Right atrium auricular region (tissue), 2 donors: ENCODE measurements around the gene AKAP11. TPM values are rescaled to one million over a fixed set of nuclear protein-coding genes. Genes with fewer than 3 reads are reported as not detected.

Experiments
- DNase-seq: peaks from one replicate; pipeline ENCODE4 v3.0.0-alpha.2; 2019; ENCODE audit warnings: low spot score
- H3K27ac ChIP-seq, 2 donors: fragments of 200-600 bp; sonication (generic); 1 replicate in 1 of 2; 2 replicates in 1 of 2; pipeline ENCODE4 v1.5.1; 2016 to 2019
- H3K27me3 ChIP-seq, 2 donors: fragments of 200-600 bp; sonication (generic); one replicate each; pipeline versions ENCODE4 v1.5.1 to v1.6.0; 2017 to 2019
- H3K36me3 ChIP-seq: fragments of 200-600 bp; sonication (generic); one replicate; pipeline ENCODE4 v1.5.1; 2016
- H3K4me1 ChIP-seq, 2 donors: fragments of 200-600 bp; sonication (generic); one replicate each; pipeline versions ENCODE4 v1.5.1 to v1.6.0; 2017 to 2019
- H3K4me3 ChIP-seq, 2 donors: fragments of 200-600 bp; sonication (generic); 1 replicate in 1 of 2; 2 replicates in 1 of 2; pipeline ENCODE4 v1.5.1; 2017 to 2019; ENCODE audit warnings: mild to moderate bottlenecking in 1 of 2, moderate library complexity in 1 of 2
- H3K9me3 ChIP-seq, 2 donors: fragments of 200-600 bp; sonication (generic); one replicate each; pipeline ENCODE4 v1.5.1; 2019
- CTCF ChIP-seq, 2 donors: fragments of 200-600 bp; sonication (generic); IDR thresholded peaks; one replicate each; pipeline ENCODE4 v1.5.1; 2019; ENCODE audit warnings: antibody characterized with exemption in 2 of 2
- total RNA-seq, 2 donors: library from RNA; depleted of rRNA; stranded (reverse); fragments of >200 nt; gene quantifications; one replicate each; pipeline ENCODE4 v1.1.0, GENCODE V29; 2016

Gene AKAP11
- total RNA-seq, 2 donors from 2014 or later = 24.2 to 30.4 TPM

DNA sequence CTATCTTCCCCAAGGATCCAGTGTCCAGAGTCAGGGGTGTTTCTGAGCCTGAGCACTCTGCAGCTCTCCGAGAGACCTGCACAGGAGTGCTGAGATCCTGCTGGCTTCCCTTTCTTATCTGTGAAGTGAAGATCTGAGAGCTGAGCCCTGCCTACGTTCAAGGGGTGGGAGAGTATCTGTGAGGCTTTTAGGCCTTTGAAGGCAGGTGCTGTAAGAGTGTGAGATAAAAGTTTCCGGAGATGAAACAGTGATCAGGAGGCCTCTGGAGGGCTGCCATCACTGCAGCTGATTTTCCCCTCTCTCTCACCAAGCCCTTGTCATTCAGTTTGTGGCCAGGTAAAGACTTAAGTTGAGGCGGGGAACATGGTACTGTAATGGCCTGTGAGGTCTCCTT is 83.1 kb downstream of the AKAP11 start:
- DNase-seq = no peak
- no peak overlapping the region for H3K4me3 ChIP-seq
- TF ChIP-seq CTCF (IDR thresholded peaks at IDR 0.05) = no peak
- H3K36me3 ChIP-seq = no peaks in the 10 kb centered on the region
- H3K9me3 ChIP-seq = no peaks in the 10 kb centered on the region
- no peaks in the 10 kb centered on the region for H3K4me1 ChIP-seq
- no peak overlapping the region for H3K27ac ChIP-seq
- no peaks in the 10 kb centered on the region for H3K27me3 ChIP-seq

GRCh38 chr13:42355491-42356183 is 83.7 kb downstream of the AKAP11 start:
- Histone ChIP-seq H3K27ac (no peak overlapping the region), H3K27me3 (no peaks in the 10 kb centered on the region), H3K4me1 (no peaks in the 10 kb centered on the region), H3K4me3 (no peak overlapping the region), H3K9me3 (no peaks in the 10 kb centered on the region), H3K36me3 (no peaks in the 10 kb centered on the region)
- TF ChIP-seq CTCF (IDR thresholded peaks at IDR 0.05) = no peak
- no peak for DNase-seq

DNA sequence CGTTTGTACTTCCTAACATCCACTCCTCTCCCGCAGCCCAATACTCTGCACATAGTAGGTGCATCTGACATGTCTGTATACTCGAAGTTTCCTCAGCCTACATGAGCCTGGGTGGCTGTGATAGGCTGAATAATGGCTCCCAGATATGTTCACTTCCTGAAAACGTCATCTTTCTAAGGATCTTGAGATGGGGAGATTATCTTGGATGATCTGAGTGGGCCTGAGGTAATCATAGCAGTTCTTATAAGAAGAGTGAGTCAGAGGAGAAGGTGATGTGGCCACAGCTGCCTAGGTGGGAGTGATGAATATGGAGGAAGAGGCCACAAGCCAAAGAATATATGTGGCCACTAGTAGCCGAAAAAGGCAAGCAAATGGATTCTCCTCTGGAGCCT is 84.2 kb downstream of the AKAP11 start:
- no peak for TF ChIP-seq CTCF (IDR thresholded peaks at IDR 0.05)
- H3K4me1 ChIP-seq = no peaks in the 10 kb centered on the region
- no peak for DNase-seq
- H3K4me3 ChIP-seq = no peak overlapping the region
- H3K9me3 ChIP-seq = no peaks in the 10 kb centered on the region
- H3K27ac ChIP-seq = no peak overlapping the region
- no peaks in the 10 kb centered on the region for H3K36me3 ChIP-seq
- no peaks in the 10 kb centered on the region for H3K27me3 ChIP-seq

DNA sequence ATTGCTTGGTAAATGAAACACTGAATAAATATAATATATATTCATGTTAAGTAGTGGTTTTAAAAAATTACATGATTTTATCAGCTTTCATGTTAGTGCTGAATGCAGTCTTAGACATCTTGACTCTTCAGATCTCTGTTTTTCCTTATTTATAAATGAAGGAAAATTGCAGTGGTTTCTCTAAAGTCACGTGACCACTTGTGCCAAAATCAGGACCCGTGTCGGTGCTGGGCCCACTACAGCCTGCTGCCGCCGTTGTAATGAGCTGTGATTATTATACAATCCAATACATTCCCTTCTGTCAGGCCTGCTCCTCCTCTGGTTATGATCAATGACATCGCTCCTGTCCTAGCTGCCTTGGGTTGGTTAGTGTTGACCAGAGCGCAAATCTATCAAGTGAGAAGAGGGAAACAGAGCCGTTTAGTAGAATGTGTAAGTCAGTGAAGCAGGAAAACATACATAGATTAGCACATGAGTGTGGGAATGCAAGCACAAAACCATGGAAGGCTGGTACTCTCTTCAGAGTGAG is 88.2 kb downstream of the AKAP11 start:
- TF ChIP-seq CTCF (IDR thresholded peaks at IDR 0.05) = no peak
- Histone ChIP-seq H3K4me1 (no peaks in the 10 kb centered on the region), H3K27ac (no peak overlapping the region), H3K27me3 (no peaks in the 10 kb centered on the region), H3K36me3 (no peaks in the 10 kb centered on the region), H3K4me3 (no peak overlapping the region), H3K9me3 (no peaks in the 10 kb centered on the region)
- DNase-seq = no peak

GRCh38 chr13:42361701-42362100 is 89.7 kb downstream of the AKAP11 start:
- Histone ChIP-seq H3K27ac (no peak overlapping the region), H3K9me3 (no peaks in the 10 kb centered on the region), H3K4me3 (no peak overlapping the region), H3K4me1 (no peaks in the 10 kb centered on the region), H3K27me3 (no peaks in the 10 kb centered on the region), H3K36me3 (no peaks in the 10 kb centered on the region)
- no peak for TF ChIP-seq CTCF (IDR thresholded peaks at IDR 0.05)
- DNase-seq = no peak
